Breast epithelium (tissue), 4 donors: ENCODE results near the gene IQGAP3. TPM values are rescaled to one million over a fixed set of nuclear protein-coding genes. Genes with fewer than 3 reads are reported as not detected.

Experiments used
- DNase-seq, 2 donors: peaks; one replicate each; pipeline ENCODE4 v3.0.0-alpha.2; 2019; ENCODE audit warnings: low spot score in 2 of 2
- H3K27ac ChIP-seq, 2 donors: fragments of 200-600 bp; sonication (generic) in 1 of 2; one replicate each; pipeline ENCODE4 v1.5.1; 2016 to 2019; ENCODE audit warnings: mild to moderate bottlenecking in 1 of 2
- H3K27me3 ChIP-seq, 2 donors: fragments of 200-600 bp; sonication (generic) in 1 of 2; one replicate each; pipeline versions ENCODE4 v1.5.1 to v1.6.0; 2017 to 2019; ENCODE audit warnings: control low read depth in 1 of 2, mild to moderate bottlenecking in 1 of 2
- H3K36me3 ChIP-seq: fragments of 200-600 bp; one replicate; pipeline ENCODE4 v1.5.1; 2019
- H3K4me1 ChIP-seq, 2 donors: fragments of 200-600 bp; sonication (generic); one replicate each; pipeline ENCODE4 v1.5.1; 2016 to 2019; ENCODE audit warnings: control low read depth in 1 of 2
- H3K4me3 ChIP-seq, 3 donors: fragments of 200-600 bp; sonication (generic); 1 replicate in 2 of 3; 2 replicates in 1 of 3; pipeline ENCODE4 v1.5.1; 2016 to 2019; ENCODE audit warnings: mild to moderate bottlenecking in 3 of 3, moderate library complexity in 2 of 3
- H3K9me3 ChIP-seq, 2 donors: fragments of 200-600 bp; sonication (generic) in 1 of 2; one replicate each; pipeline ENCODE4 v1.5.1; 2016 to 2019; ENCODE audit warnings: control low read depth in 1 of 2
- POLR2A ChIP-seq: fragments of 450-650 bp; IDR thresholded peaks from one replicate; pipeline ENCODE4 v1.6.1; 2016; ENCODE audit warnings: antibody characterized with exemption, mild to moderate bottlenecking, moderate library complexity
- POLR2AphosphoS5 ChIP-seq, 3 donors: sonication (generic); formaldehyde crosslinking; IDR thresholded peaks; one replicate each; pipeline ENCODE4 v1.6.1; 2017; ENCODE audit warnings: antibody characterized with exemption in 3 of 3
- intact Hi-C: fragments of 100-400 bp; cut with DNase I; formaldehyde crosslinking; loops from one replicate; pipeline ENCODE4 v1.15.1; 2023; ENCODE audit warnings: low total_unique reads
- total RNA-seq, 3 donors: library from RNA; depleted of rRNA; stranded (reverse); fragments of >200 nt; gene quantifications; one replicate each; pipeline ENCODE4 v1.1.0, GENCODE V29; 2016
- TF ChIP-seq, protein P1 (sequence below), 3 donors: fragments of 450-650 bp; IDR thresholded peaks; one replicate each; pipeline ENCODE4 v1.5.1; 2016 to 2017; ENCODE audit warnings: antibody characterized with exemption in 3 of 3, mild to moderate bottlenecking in 3 of 3, moderate library complexity in 3 of 3

Gene IQGAP3
- total RNA-seq, 3 donors from 2014 or later: under 0.01 to 1.4 (median 0.15) TPM

DNA sequence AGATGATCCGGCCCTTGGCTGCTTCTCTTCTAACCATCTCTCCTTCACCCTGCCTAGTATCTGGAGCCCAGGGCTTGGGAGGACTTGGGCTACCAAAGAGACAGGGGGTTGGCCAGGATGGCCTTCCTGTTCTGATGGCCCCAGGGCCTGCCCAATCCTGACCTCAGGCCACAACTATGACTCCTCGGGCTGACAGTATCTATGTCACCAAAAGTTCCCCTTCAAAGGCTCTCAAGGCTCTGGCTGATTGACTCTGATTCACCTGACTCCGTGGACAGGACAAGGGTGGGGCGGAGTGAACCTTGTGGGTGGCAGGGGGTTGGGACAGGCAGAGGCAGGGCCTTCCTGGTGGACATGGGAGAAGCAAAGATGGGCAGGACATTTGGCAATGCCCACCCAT lies 84.5 kb downstream of the IQGAP3 start:
- Histone ChIP-seq H3K36me3 (no peaks in the 10 kb centered on the region), H3K27ac (peak overlapping the region; percentile 37 to 87), H3K4me3 (no peak overlapping the region), H3K4me1 (peaks cover 23 to 33% of the 10 kb centered on the region in 2 donors), H3K27me3 (no peaks in the 10 kb centered on the region), H3K9me3 (no peaks in the 10 kb centered on the region)
- intact Hi-C loops: no loop called here
- no peak for TF ChIP-seq POLR2AphosphoS5 (IDR thresholded peaks at IDR 0.05)
- no peak for TF ChIP-seq POLR2A
- TF ChIP-seq, protein P1, sequence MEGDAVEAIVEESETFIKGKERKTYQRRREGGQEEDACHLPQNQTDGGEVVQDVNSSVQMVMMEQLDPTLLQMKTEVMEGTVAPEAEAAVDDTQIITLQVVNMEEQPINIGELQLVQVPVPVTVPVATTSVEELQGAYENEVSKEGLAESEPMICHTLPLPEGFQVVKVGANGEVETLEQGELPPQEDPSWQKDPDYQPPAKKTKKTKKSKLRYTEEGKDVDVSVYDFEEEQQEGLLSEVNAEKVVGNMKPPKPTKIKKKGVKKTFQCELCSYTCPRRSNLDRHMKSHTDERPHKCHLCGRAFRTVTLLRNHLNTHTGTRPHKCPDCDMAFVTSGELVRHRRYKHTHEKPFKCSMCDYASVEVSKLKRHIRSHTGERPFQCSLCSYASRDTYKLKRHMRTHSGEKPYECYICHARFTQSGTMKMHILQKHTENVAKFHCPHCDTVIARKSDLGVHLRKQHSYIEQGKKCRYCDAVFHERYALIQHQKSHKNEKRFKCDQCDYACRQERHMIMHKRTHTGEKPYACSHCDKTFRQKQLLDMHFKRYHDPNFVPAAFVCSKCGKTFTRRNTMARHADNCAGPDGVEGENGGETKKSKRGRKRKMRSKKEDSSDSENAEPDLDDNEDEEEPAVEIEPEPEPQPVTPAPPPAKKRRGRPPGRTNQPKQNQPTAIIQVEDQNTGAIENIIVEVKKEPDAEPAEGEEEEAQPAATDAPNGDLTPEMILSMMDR (IDR thresholded peaks at IDR 0.05): no peak
- no peak for DNase-seq

DNA sequence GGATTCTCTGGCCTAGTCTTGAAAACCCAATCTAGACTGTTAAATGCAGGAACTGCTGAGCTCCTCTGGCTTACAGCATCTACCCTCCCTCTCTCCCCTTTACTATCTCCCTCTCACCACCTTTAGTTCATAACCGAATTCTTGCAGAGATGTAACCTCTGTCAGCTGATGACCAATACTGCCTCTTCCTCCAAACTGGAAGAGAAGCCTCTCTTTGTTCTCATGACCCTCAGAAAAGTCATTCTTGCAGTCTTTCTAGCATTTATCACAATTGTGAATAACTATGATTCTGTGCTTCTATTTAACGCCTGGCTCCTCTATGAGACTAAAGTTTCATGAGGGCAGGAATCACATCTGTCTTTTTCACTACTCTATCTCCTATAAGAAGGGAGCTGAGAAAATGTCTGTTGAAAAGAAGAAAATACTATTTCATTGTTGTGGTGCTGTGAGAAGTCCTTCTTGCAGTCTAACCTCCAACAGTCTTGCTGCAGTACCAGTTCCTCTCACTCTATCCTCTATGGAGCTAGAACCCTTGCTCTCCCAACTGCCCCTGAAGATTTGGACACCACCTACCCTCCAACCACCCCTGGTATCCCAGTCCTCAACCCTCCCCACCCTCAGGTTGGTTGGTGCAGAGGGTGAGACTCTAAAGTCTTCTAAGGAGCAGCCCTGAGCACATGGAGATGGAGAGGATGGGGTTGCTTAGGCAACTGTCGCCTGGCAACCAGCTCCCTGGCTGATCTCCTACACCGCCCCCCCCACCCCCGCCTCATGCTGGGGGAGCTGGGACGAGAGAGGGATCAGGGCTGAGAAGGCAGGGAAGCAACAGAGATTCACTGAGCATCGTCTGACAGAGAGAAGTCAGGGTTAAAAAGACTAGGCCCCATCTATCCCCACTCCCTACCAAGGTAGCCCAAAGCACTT lies 85.7 kb downstream of the IQGAP3 start:
- Histone ChIP-seq H3K9me3 (no peaks in the 10 kb centered on the region), H3K4me3 (no peak overlapping the region), H3K36me3 (peaks cover 11% of the 10 kb centered on the region), H3K27me3 (no peaks in the 10 kb centered on the region), H3K4me1 (peaks cover 14 to 23% of the 10 kb centered on the region in 2 donors), H3K27ac (peak overlapping the region; percentile 37 to 87)
- TF ChIP-seq POLR2A (no peak), POLR2AphosphoS5 (IDR thresholded peaks at IDR 0.05) (no peak)
- TF ChIP-seq, protein P1 (IDR thresholded peaks at IDR 0.05): no peak
- intact Hi-C loops: no loop called here
- no peak for DNase-seq

DNA sequence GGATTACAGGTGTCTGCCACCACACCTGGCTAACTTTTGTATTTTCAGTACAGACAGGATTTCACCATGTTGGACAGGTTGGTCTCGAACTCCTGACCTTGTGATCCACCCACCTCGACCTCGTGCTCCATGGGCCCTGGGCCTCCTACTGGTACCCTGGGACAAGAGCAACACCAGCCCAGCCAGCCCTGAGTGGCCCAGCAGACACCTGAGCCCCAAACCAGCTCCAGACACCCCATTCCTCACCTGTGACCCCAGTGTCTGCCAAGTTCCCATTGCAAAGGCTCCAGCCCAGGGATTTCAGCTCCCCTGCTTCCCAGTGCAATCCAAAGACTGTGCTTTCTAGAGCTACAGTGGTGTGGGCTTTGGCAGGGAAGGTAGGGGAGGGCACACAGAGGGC lies 86.4 kb downstream of the IQGAP3 start:
- no peak overlapping the region for H3K4me3 ChIP-seq
- peak overlapping the region in 1 of 2 donors; percentile 13 for H3K27ac ChIP-seq
- H3K27me3 ChIP-seq: no peaks in the 10 kb centered on the region
- H3K36me3 ChIP-seq: peaks cover 14% of the 10 kb centered on the region
- peaks cover 13 to 16% of the 10 kb centered on the region in 2 donors for H3K4me1 ChIP-seq
- no peak for TF ChIP-seq POLR2A
- TF ChIP-seq, protein P1 (IDR thresholded peaks at IDR 0.05): no peak
- TF ChIP-seq POLR2AphosphoS5 (IDR thresholded peaks at IDR 0.05): no peak
- no peaks in the 10 kb centered on the region for H3K9me3 ChIP-seq
- intact Hi-C loops: no loop called here
- DNase-seq: no peak

DNA sequence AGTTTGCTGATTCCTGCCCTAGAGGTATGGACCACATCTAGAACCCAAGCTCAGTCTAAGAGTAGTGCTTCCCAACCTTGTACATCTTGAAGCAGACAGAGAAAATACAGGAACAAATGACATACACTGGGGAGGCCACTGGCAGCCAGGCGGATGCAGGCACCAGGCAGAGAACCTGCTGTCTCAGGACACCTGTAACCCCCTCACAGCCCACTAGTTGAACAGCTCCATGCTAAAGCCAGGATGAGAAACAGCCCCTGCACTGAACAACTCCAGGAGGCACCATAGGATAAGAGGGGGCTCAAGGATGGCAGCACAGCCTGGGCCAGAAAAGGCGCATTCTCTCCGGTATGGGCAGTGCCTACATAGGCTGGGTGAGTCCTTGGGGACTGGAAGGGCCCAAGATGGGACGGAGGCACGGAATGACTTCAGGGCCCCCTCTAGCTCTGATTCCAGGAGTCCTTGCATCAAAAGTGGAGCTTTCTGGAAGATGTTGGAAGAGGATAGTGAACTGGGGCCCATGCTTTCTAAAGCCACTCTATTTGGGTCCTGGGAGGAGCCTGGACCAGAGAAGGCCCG lies 87.8 kb downstream of the IQGAP3 start:
- H3K4me1 ChIP-seq: peaks cover 0 to 5% of the 10 kb centered on the region in 2 donors
- intact Hi-C loops: no loop called here
- no peak for DNase-seq
- H3K36me3 ChIP-seq: peaks cover 14% of the 10 kb centered on the region
- TF ChIP-seq, protein P1 (IDR thresholded peaks at IDR 0.05): no peak
- TF ChIP-seq POLR2AphosphoS5 (IDR thresholded peaks at IDR 0.05) (no peak), POLR2A (no peak)
- no peaks in the 10 kb centered on the region for H3K27me3 ChIP-seq
- H3K4me3 ChIP-seq: no peak overlapping the region
- H3K9me3 ChIP-seq: no peaks in the 10 kb centered on the region
- H3K27ac ChIP-seq: no peak overlapping the region

DNA sequence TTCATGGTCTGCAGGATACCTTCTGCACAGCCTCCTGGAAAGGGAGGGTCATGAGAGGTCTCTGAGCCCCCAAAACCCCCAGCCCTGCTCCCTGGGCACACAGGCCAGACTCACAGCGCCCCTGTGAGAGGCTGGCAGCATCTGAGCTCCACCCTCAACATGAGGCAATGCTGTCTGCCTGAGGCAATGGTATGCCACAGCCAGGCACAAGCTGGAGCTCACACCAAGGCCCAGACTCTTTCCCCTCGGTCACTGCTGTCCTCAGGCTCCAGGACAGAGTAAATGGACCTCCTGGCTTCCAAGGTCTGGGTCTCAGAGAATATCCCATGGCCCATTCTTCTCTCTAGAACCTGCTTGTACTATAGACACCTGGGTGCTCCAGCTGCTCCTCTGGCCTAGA lies 89.0 kb downstream of the IQGAP3 start:
- no peak overlapping the region for H3K4me3 ChIP-seq
- intact Hi-C loops: no loop called here
- H3K4me1 ChIP-seq: peaks cover 0 to 5% of the 10 kb centered on the region in 2 donors
- no peaks in the 10 kb centered on the region for H3K9me3 ChIP-seq
- peaks cover 20% of the 10 kb centered on the region for H3K36me3 ChIP-seq
- no peak overlapping the region for H3K27ac ChIP-seq
- DNase-seq: no peak
- TF ChIP-seq, protein P1 (IDR thresholded peaks at IDR 0.05): no peak
- no peak for TF ChIP-seq POLR2A
- TF ChIP-seq POLR2AphosphoS5 (IDR thresholded peaks at IDR 0.05): no peak
- no peaks in the 10 kb centered on the region for H3K27me3 ChIP-seq
